Psoas muscle (tissue), 8 donors: ENCODE data around the gene MDM1. TPM values are rescaled to one million over a fixed set of nuclear protein-coding genes. Genes with fewer than 3 reads are reported as not detected.

Source experiments
- ATAC-seq, 4 donors: fragments of 200-7000 bp; cut with Tn5 transposase; one replicate each; pipeline ENCODE4 v1.9.1; 2020; ENCODE audit warnings: moderate library complexity in 3 of 4, mild to moderate bottlenecking in 2 of 4
- DNase-seq, 2 donors: peaks; one replicate each; pipeline ENCODE4 v3.0.0-alpha.2; 2020
- H3K27ac ChIP-seq: fragments of 200-600 bp; one replicate; pipeline ENCODE4 v1.8.0; 2022
- H3K27me3 ChIP-seq, 3 donors: fragments of 200-600 bp in 1 of 3; one replicate each; pipeline versions ENCODE4 v1.6.1 to v1.8.0; 2013 to 2022; ENCODE audit warnings: low read length in 2 of 3, mild to moderate bottlenecking in 2 of 3, moderate library complexity in 1 of 3; ENCODE audit not compliant: insufficient read depth in 3 of 3
- H3K36me3 ChIP-seq, 2 donors: fragments of 200-600 bp in 1 of 2; one replicate each; pipeline versions ENCODE4 v1.6.1 to v1.8.0; 2013 to 2022; ENCODE audit warnings: low read depth in 1 of 2, mild to moderate bottlenecking in 1 of 2, moderate library complexity in 1 of 2; ENCODE audit not compliant: insufficient read depth in 1 of 2
- H3K4me1 ChIP-seq: fragments of 200-600 bp; one replicate; pipeline ENCODE4 v1.8.0; 2022
- H3K4me3 ChIP-seq: fragments of 200-600 bp; one replicate; pipeline ENCODE4 v1.8.0; 2022; ENCODE audit warnings: mild to moderate bottlenecking
- H3K9me3 ChIP-seq: fragments of 200-600 bp; one replicate; pipeline ENCODE4 v1.8.0; 2022
- WGBS, 3 donors: extraction: QIAGEN DNeasy Blood & Tissue Kit; methylation state at CpG; one replicate each; pipeline versions ENCODE4 v1.1.6 to v1.1.7; 2013; 5-methylcytosine and 5-hydroxymethylcytosine counted together
- intact Hi-C, 2 donors: fragments of 100-400 bp; cut with DNase I; formaldehyde crosslinking; loops; one replicate each; pipeline versions ENCODE4 v1.11.0 to v1.14.2; 2022
- polyA plus RNA-seq, 3 donors: library from polyadenylated mRNA; stranded (reverse); fragments of 200-250 nt; gene quantifications; one replicate each; pipeline ENCODE4 v1.2.3, GENCODE V29; 2013
- total RNA-seq, 4 donors: library from RNA; stranded (reverse); fragmentation: NEBNext Ultra II Directional in 2 of 4; extraction: Animal tissue kit (Norgen Biotek cat#: 25700) in 2 of 4; gene quantifications; one replicate each; pipeline versions ENCODE4 v1.2.1 to v1.2.4, GENCODE V29; 2021 to 2023
- TF ChIP-seq, protein P1 (sequence below): fragments of 200-600 bp; IDR thresholded peaks from one replicate; pipeline ENCODE4 v1.8.0; 2022; ENCODE audit warnings: antibody characterized with exemption
- donor health status: healthy with polysubstance abuse.
- donor health status: DM: no; HTN: no; CAD: no; lungs with moderate emphysema.
- donor health status: Bipolar disorder and iron deficiency.
- donor health status: healthy.
- donor health status: DM: yes; HTN: yes; CAD: no.
- donor health status: DM: no; HTN: no; CAD: no.
- donor health status: DM: no; HTN: no; CAD: no.
- donor health status: DM: yes; HTN: yes; CAD: no.

The MDM1 gene
- total and polyA plus RNA-seq, 7 donors, result 1.7 to 9.8 (median 3.5) TPM

- DNase-seq, result no peak
- H3K27me3 ChIP-seq, result no peaks in the 10 kb centered on the region
- ATAC-seq, result peak in 1 of 4 donors; percentile 65
- H3K27ac ChIP-seq, result no peak overlapping the region
- peaks cover 5 to 30% of the 10 kb centered on the region in 2 donors for H3K36me3 ChIP-seq
- no peaks in the 10 kb centered on the region for H3K9me3 ChIP-seq
- H3K4me3 ChIP-seq, result no peak overlapping the region
- peaks cover 4% of the 10 kb centered on the region for H3K4me1 ChIP-seq
- intact Hi-C loops, result loop anchor here (2.0 to 5.0 kb wide), 3 partner anchors 95 to 280 kb away; no protein-coding TSS in a partner anchor
- TF ChIP-seq, protein P1, sequence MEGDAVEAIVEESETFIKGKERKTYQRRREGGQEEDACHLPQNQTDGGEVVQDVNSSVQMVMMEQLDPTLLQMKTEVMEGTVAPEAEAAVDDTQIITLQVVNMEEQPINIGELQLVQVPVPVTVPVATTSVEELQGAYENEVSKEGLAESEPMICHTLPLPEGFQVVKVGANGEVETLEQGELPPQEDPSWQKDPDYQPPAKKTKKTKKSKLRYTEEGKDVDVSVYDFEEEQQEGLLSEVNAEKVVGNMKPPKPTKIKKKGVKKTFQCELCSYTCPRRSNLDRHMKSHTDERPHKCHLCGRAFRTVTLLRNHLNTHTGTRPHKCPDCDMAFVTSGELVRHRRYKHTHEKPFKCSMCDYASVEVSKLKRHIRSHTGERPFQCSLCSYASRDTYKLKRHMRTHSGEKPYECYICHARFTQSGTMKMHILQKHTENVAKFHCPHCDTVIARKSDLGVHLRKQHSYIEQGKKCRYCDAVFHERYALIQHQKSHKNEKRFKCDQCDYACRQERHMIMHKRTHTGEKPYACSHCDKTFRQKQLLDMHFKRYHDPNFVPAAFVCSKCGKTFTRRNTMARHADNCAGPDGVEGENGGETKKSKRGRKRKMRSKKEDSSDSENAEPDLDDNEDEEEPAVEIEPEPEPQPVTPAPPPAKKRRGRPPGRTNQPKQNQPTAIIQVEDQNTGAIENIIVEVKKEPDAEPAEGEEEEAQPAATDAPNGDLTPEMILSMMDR, result peak; percentile 72
- WGBS, 3 donors, result 85 to 93% (median 90%) methylated on average over 1 of the region's 1 CpG
Observed at GRCh38 chr12:68317047-68317667, 15.0 kb downstream of the MDM1 start.

GRCh38 chr12:68310370-68310769 lies 21.8 kb downstream of the MDM1 start:
- TF ChIP-seq, protein P1, result no peak
- Histone ChIP-seq H3K27me3 (no peaks in the 10 kb centered on the region), H3K4me3 (no peak overlapping the region), H3K27ac (no peak overlapping the region), H3K9me3 (no peaks in the 10 kb centered on the region), H3K36me3 (peaks cover 7 to 69% of the 10 kb centered on the region in 2 donors), H3K4me1 (no peaks in the 10 kb centered on the region)
- WGBS, 3 donors, result 71 to 83% (median 77%) methylated on average over 2 of the region's 2 CpGs
- ATAC-seq, result no peak
- DNase-seq, result no peak
- intact Hi-C loops, result loop anchor here in 1 of 2 donors (5.0 kb wide), 1 partner anchor 73 kb away; no protein-coding TSS in a partner anchor

GRCh38 chr12:68306564-68306963 lies 25.6 kb downstream of the MDM1 start:
- Histone ChIP-seq H3K4me1 (no peaks in the 10 kb centered on the region), H3K27ac (no peak overlapping the region), H3K4me3 (no peak overlapping the region), H3K36me3 (peaks cover 0 to 43% of the 10 kb centered on the region in 2 donors), H3K9me3 (no peaks in the 10 kb centered on the region), H3K27me3 (no peaks in the 10 kb centered on the region)
- no peak for DNase-seq
- intact Hi-C loops, result no loop called here
- TF ChIP-seq, protein P1, result no peak
- ATAC-seq, result no peak
- WGBS, 3 donors, result 48 to 68% (median 64%) methylated on average over 1 of the region's 1 CpG

- no peaks in the 10 kb centered on the region for H3K27me3 ChIP-seq
- intact Hi-C loops, result no loop called here
- TF ChIP-seq, protein P1, result no peak
- 77 to 96% (median 96%) methylated on average over 3 of the region's 3 CpGs for WGBS, 3 donors
- no peak overlapping the region for H3K27ac ChIP-seq
- no peak for ATAC-seq
- H3K36me3 ChIP-seq, result peaks cover 0 to 35% of the 10 kb centered on the region in 2 donors
- DNase-seq, result no peak
- H3K4me1 ChIP-seq, result no peaks in the 10 kb centered on the region
- no peak overlapping the region for H3K4me3 ChIP-seq
- no peaks in the 10 kb centered on the region for H3K9me3 ChIP-seq
Observed at GRCh38 chr12:68305278-68305677, 26.9 kb downstream of the MDM1 start.

DNA sequence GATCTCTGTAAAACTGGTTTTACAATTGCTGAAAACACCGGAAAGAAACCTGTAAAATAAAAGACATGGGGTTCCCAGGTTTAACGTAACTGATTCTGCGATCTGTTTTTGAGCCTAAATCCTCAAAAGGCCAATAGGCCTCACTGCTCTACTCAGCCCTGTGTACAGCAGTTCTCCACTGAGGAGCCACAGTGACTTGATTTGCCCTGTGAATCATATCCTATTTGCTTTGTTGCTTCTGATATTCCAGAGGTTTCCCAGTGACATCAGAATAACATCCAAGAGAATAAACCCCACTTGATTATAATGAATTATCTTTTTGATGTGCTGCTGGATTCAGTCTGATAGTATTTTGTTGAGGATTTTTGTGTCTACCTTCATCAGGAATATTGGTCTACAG lies 27.5 kb downstream of the MDM1 start:
- no peak overlapping the region for H3K4me3 ChIP-seq
- H3K27me3 ChIP-seq, result no peaks in the 10 kb centered on the region
- ATAC-seq, result no peak
- TF ChIP-seq, protein P1, result no peak
- peaks cover 0 to 28% of the 10 kb centered on the region in 2 donors for H3K36me3 ChIP-seq
- no peak overlapping the region for H3K27ac ChIP-seq
- 94 to 98% (median 96%) methylated on average over 3 of the region's 3 CpGs for WGBS, 3 donors
- H3K4me1 ChIP-seq, result no peaks in the 10 kb centered on the region
- no peak for DNase-seq
- intact Hi-C loops, result no loop called here
- H3K9me3 ChIP-seq, result no peaks in the 10 kb centered on the region
